DND-41 (cell line): ENCODE measurements around the gene ACTR6.

Experiments used
- ATAC-seq: fragments of 200-7000 bp; cut with Tn5 transposase; 3 replicates; pipeline ENCODE4 v1.9.1; 2021; ENCODE audit warnings: low read depth; ENCODE audit not compliant: insufficient read depth
- DNase-seq: peaks from one replicate; pipeline ENCODE4 v3.0.0-alpha.2; 2020
- H2AFZ ChIP-seq: 2 replicates; pipeline ENCODE4 v1.6.0; 2012; ENCODE audit warnings: low read depth, low read length
- H3K27ac ChIP-seq: 2 replicates; pipeline ENCODE4 v1.5.1; 2012; ENCODE audit warnings: low read length, inconsistent platforms
- H3K27me3 ChIP-seq: fragments of 200-600 bp; sonication (generic); 2 replicates; pipeline ENCODE4 v1.6.0; 2012; ENCODE audit warnings: low read length, mild to moderate bottlenecking, inconsistent platforms; ENCODE audit not compliant: insufficient read depth, poor library complexity
- H3K36me3 ChIP-seq: 2 replicates; pipeline ENCODE4 v1.5.1; 2012; ENCODE audit warnings: low read length, inconsistent platforms; ENCODE audit not compliant: insufficient read depth
- H3K4me1 ChIP-seq: 2 replicates; pipeline ENCODE4 v1.5.1; 2012; ENCODE audit warnings: mild to moderate bottlenecking, low read length; ENCODE audit not compliant: insufficient read depth
- H3K4me2 ChIP-seq: 2 replicates; pipeline ENCODE4 v1.6.0; 2012; ENCODE audit warnings: mild to moderate bottlenecking, moderate library complexity, low read length, inconsistent platforms; ENCODE audit not compliant: insufficient read depth
- H3K4me3 ChIP-seq, 2 experiments: fragments of 200-600 bp in 1 of 2; shearing (Covaris generic) in 1 of 2; 2 replicates each; pipeline ENCODE4 v1.5.1; 2012 to 2016; ENCODE audit warnings: inconsistent platforms in 2 of 2, low read length in 2 of 2, mild to moderate bottlenecking in 2 of 2, low read depth in 1 of 2, moderate library complexity in 1 of 2
- H3K79me2 ChIP-seq: 2 replicates; pipeline ENCODE4 v1.6.0; 2012; ENCODE audit warnings: low read length, inconsistent platforms; ENCODE audit not compliant: insufficient read depth
- H3K9ac ChIP-seq: 2 replicates; pipeline ENCODE4 v1.6.0; 2012; ENCODE audit warnings: low read depth, mild to moderate bottlenecking, inconsistent platforms, low read length, moderate library complexity
- H3K9me3 ChIP-seq: 2 replicates; pipeline ENCODE4 v1.5.1; 2012; ENCODE audit warnings: low read length, moderate library complexity, mild to moderate bottlenecking, inconsistent platforms; ENCODE audit not compliant: insufficient read depth, severe bottlenecking
- H4K20me1 ChIP-seq: 2 replicates; pipeline ENCODE4 v1.6.0; 2012; ENCODE audit warnings: low read length; ENCODE audit not compliant: insufficient read depth
- CTCF ChIP-seq: IDR thresholded peaks from 2 replicates; pipeline ENCODE4 v1.5.1; 2012; ENCODE audit warnings: borderline replicate concordance, low read length, moderate library complexity, mild to moderate bottlenecking; ENCODE audit not compliant: poor library complexity, severe bottlenecking; ENCODE audit errors: extremely low read depth
- EZH2 ChIP-seq: IDR thresholded peaks from 3 replicates; pipeline ENCODE4 v1.6.1; 2012; ENCODE audit warnings: borderline replicate concordance, low read depth, mild to moderate bottlenecking, moderate library complexity, low read length, inconsistent platforms; ENCODE audit not compliant: severe bottlenecking

The ACTR6 gene

GRCh38 chr12:100234166-100234565 lies 33.6 kb downstream of the ACTR6 start:
- Histone ChIP-seq H3K36me3 (no peaks in the 10 kb centered on the region), H3K27me3 (no peaks in the 10 kb centered on the region), H2AFZ (no peak overlapping the region), H3K9ac (no peak overlapping the region), H3K9me3 (no peaks in the 10 kb centered on the region), H4K20me1 (no peaks in the 10 kb centered on the region), H3K79me2 (no peaks in the 10 kb centered on the region), H3K4me1 (no peaks in the 10 kb centered on the region), H3K4me3 (no peak overlapping the region), H3K4me2 (no peak overlapping the region), H3K27ac (no peak overlapping the region)
- TF ChIP-seq CTCF (no peak), EZH2 (no peak)
- DNase-seq (no peak), ATAC-seq (no peak)

- no peak overlapping the region for H3K27ac ChIP-seq
- no peak overlapping the region for H3K4me3 ChIP-seq
- no peaks in the 10 kb centered on the region for H3K4me1 ChIP-seq
- H2AFZ ChIP-seq: no peak overlapping the region
- ATAC-seq (peak; percentile 62; the same call in 2 of the 3 replicates), DNase-seq (no peak)
- H3K79me2 ChIP-seq: no peaks in the 10 kb centered on the region
- H3K9ac ChIP-seq: no peak overlapping the region
- no peak overlapping the region for H3K4me2 ChIP-seq
- H3K27me3 ChIP-seq: no peaks in the 10 kb centered on the region
- no peaks in the 10 kb centered on the region for H3K9me3 ChIP-seq
- TF ChIP-seq EZH2: no peak
- TF ChIP-seq CTCF: peak; percentile 80
- H3K36me3 ChIP-seq: no peaks in the 10 kb centered on the region
- H4K20me1 ChIP-seq: no peaks in the 10 kb centered on the region
Measured at GRCh38 chr12:100234591-100235304, 34.1 kb downstream of the ACTR6 start.

- no peak for TF ChIP-seq EZH2
- no peak for TF ChIP-seq CTCF
- no peak overlapping the region for H3K4me2 ChIP-seq
- DNase-seq (no peak), ATAC-seq (no peak)
- no peaks in the 10 kb centered on the region for H3K27me3 ChIP-seq
- H4K20me1 ChIP-seq: no peaks in the 10 kb centered on the region
- H3K4me1 ChIP-seq: no peaks in the 10 kb centered on the region
- H3K79me2 ChIP-seq: no peaks in the 10 kb centered on the region
- H3K9me3 ChIP-seq: no peaks in the 10 kb centered on the region
- no peak overlapping the region for H3K9ac ChIP-seq
- no peaks in the 10 kb centered on the region for H3K36me3 ChIP-seq
- no peak overlapping the region for H2AFZ ChIP-seq
- H3K4me3 ChIP-seq: no peak overlapping the region
- H3K27ac ChIP-seq: no peak overlapping the region
Measured at GRCh38 chr12:100238801-100239200, 38.2 kb downstream of the ACTR6 start.

- no peak overlapping the region for H3K4me2 ChIP-seq
- no peaks in the 10 kb centered on the region for H3K36me3 ChIP-seq
- no peak overlapping the region for H3K9ac ChIP-seq
- no peaks in the 10 kb centered on the region for H3K79me2 ChIP-seq
- no peaks in the 10 kb centered on the region for H4K20me1 ChIP-seq
- H3K4me3 ChIP-seq: no peak overlapping the region
- H3K27me3 ChIP-seq: no peaks in the 10 kb centered on the region
- ATAC-seq (no peak), DNase-seq (no peak)
- H2AFZ ChIP-seq: no peak overlapping the region
- TF ChIP-seq EZH2: no peak
- no peak for TF ChIP-seq CTCF
- H3K27ac ChIP-seq: no peak overlapping the region
- no peaks in the 10 kb centered on the region for H3K4me1 ChIP-seq
- H3K9me3 ChIP-seq: no peaks in the 10 kb centered on the region
Measured at GRCh38 chr12:100239589-100239988, 39.0 kb downstream of the ACTR6 start.
